Neuronal stem cell (in vitro differentiated cells): ENCODE measurements around the gene CBY3.
"Not testable (repeated sequence)": the region's sequence is repeated elsewhere in the genome, so short reads cannot be mapped to it uniquely, and the experiment has no call there.

ENCODE experiments used
- DNase-seq: peaks from one replicate; pipeline ENCODE4 v3.0.0-alpha.2; 2013; ENCODE audit warnings: low spot score
- H2AFZ ChIP-seq: one replicate; pipeline ENCODE4 v1.6.1; 2013; ENCODE audit warnings: mild to moderate bottlenecking, low read length, inconsistent platforms
- H2AK5ac ChIP-seq: 2 replicates; pipeline ENCODE4 v1.6.1; 2013; ENCODE audit warnings: low read depth, mild to moderate bottlenecking, inconsistent platforms, low read length, moderate library complexity, mixed read lengths
- H2BK120ac ChIP-seq: 2 replicates; pipeline ENCODE4 v1.6.1; 2013; ENCODE audit warnings: low read depth, mild to moderate bottlenecking, inconsistent platforms, low read length, moderate library complexity, mixed read lengths
- H2BK12ac ChIP-seq: one replicate; pipeline ENCODE4 v1.6.1; 2013; ENCODE audit warnings: low read length, inconsistent platforms
- H2BK15ac ChIP-seq: 2 replicates; pipeline ENCODE4 v1.6.1; 2013; ENCODE audit warnings: mild to moderate bottlenecking, low read length, inconsistent platforms, mixed read lengths
- H2BK5ac ChIP-seq: one replicate; pipeline ENCODE4 v1.6.1; 2013; ENCODE audit warnings: inconsistent platforms, mild to moderate bottlenecking, low read length, moderate library complexity
- H3K14ac ChIP-seq: one replicate; pipeline ENCODE4 v1.6.1; 2013; ENCODE audit warnings: low read length, inconsistent platforms
- H3K18ac ChIP-seq: 2 replicates; pipeline ENCODE4 v1.6.1; 2013; ENCODE audit warnings: low read length, inconsistent platforms
- H3K23ac ChIP-seq: 2 replicates; pipeline ENCODE4 v1.6.1; 2013; ENCODE audit warnings: low read depth, mild to moderate bottlenecking, mixed read lengths, low read length, inconsistent platforms; ENCODE audit not compliant: poor library complexity
- H3K27ac ChIP-seq: replicated peaks from 3 replicates; pipeline ENCODE4 v1.5.1; 2013; ENCODE audit warnings: low read length, inconsistent platforms
- H3K27me3 ChIP-seq, 3 experiments: 2 replicates each; pipeline ENCODE4 v1.6.1; 2013; ENCODE audit warnings: low read length in 3 of 3, mild to moderate bottlenecking in 2 of 3, inconsistent platforms in 1 of 3, low read depth in 1 of 3, mixed read lengths in 1 of 3, moderate library complexity in 1 of 3; ENCODE audit not compliant: control insufficient read depth in 3 of 3, insufficient read depth in 3 of 3
- H3K36me3 ChIP-seq, 2 donors: replicated peaks in 1 of 2; 2 replicates each; pipeline ENCODE4 v1.6.1; 2013; ENCODE audit warnings: low read length in 2 of 2; ENCODE audit not compliant: control insufficient read depth in 2 of 2, insufficient read depth in 2 of 2
- H3K4ac ChIP-seq: 2 replicates; pipeline ENCODE4 v1.6.1; 2013; ENCODE audit warnings: inconsistent platforms, mild to moderate bottlenecking, low read length, moderate library complexity
- H3K4me1 ChIP-seq, 2 donors: 1 replicate in 1 of 2; 2 replicates in 1 of 2; pipeline ENCODE4 v1.6.1; 2013; ENCODE audit warnings: low read length in 2 of 2, low read depth in 1 of 2; ENCODE audit not compliant: control insufficient read depth in 2 of 2, insufficient read depth in 1 of 2
- H3K4me2 ChIP-seq: one replicate; pipeline ENCODE4 v1.6.1; 2013; ENCODE audit warnings: mild to moderate bottlenecking, low read length, inconsistent platforms; ENCODE audit not compliant: insufficient read depth, poor library complexity, severe bottlenecking
- H3K4me3 ChIP-seq, 2 donors: 2 replicates each; pipeline ENCODE4 v1.5.1; 2013; ENCODE audit warnings: low read length in 2 of 2, mild to moderate bottlenecking in 2 of 2, inconsistent platforms in 1 of 2, moderate library complexity in 1 of 2
- H3K79me1 ChIP-seq: one replicate; pipeline ENCODE4 v1.6.1; 2013; ENCODE audit warnings: low read depth, mild to moderate bottlenecking, inconsistent platforms, low read length, moderate library complexity
- H3K9ac ChIP-seq: one replicate; pipeline ENCODE4 v1.6.1; 2013; ENCODE audit warnings: mild to moderate bottlenecking, low read depth, low read length, inconsistent platforms; ENCODE audit not compliant: poor library complexity
- H3K9me3 ChIP-seq, 2 donors: replicated peaks in 1 of 2; 2 replicates each; pipeline versions ENCODE3 to v1.6.1; 2013; ENCODE audit warnings: low read length in 2 of 2, mild to moderate bottlenecking in 2 of 2, inconsistent platforms in 1 of 2, low read depth in 1 of 2, mixed read lengths in 1 of 2, moderate library complexity in 1 of 2; ENCODE audit not compliant: control insufficient read depth in 2 of 2, insufficient read depth in 1 of 2
- H4K8ac ChIP-seq: one replicate; pipeline ENCODE4 v1.6.1; 2013; ENCODE audit warnings: low read depth, mild to moderate bottlenecking, inconsistent platforms, low read length, moderate library complexity
- H4K91ac ChIP-seq: one replicate; pipeline ENCODE4 v1.6.1; 2013; ENCODE audit warnings: low read length, low read depth, mild to moderate bottlenecking, inconsistent platforms; ENCODE audit not compliant: poor library complexity
- WGBS, 2 donors: extraction: QIAGEN DNeasy Blood & Tissue Kit; methylation state at CpG; one replicate each; pipeline ENCODE4 v1.1.7; 2013; ENCODE audit warnings: missing lambda C conversion rate in 2 of 2, mixed read lengths in 1 of 2; ENCODE audit not compliant: insufficient read length in 2 of 2, insufficient replicate concordance in 1 of 2; ENCODE audit errors: extremely low coverage in 2 of 2; 5-methylcytosine and 5-hydroxymethylcytosine counted together

CBY3 gene

DNA sequence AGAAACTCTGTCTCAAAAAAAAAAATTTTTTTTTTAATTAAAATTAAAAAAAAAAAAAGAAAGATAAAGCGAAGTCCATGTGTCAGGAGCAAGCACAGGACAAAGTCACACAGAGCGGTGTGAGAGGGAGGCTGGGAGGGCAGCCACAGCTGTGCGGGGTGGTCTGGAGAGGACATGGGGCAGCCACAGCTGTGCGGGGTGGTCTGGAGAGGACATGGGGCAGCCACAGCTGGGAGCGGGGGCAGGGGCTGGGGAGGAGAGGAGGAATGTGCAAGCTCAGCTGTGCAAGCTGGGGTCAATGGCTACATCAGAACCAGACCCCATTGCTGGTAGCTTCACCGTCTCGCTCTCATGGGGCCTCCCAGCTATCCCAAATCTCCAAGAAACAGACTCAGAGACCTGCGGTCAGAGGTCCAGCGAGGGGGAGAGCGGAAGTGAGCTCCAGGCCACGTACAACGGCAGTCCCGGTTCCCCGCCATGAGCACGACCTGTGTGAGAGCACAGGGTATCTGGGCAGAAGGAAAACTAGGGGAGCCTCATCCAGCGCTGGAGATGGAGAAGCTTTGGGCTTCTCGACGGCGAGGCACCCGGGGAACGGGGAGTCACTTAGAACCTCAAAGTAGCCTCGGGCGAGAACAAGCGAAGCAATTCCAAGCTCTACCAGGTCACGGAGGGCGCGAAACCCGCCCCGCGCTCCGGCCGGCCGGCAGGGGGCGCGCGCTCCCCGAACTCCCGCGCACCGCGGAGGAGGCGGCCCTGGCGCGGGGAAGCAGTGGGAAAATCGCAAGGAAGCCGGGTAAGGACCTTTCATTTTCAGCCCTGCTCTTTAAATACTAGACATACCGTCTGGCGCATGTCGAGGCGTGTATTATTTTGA, 23.3 kb downstream of the CBY3 start:
- H3K4me3 ChIP-seq, H3K4me1 ChIP-seq, DNase-seq, H3K9ac ChIP-seq, H3K27me3 ChIP-seq, H3K79me1 ChIP-seq, H3K14ac ChIP-seq, H3K23ac ChIP-seq, H3K36me3 ChIP-seq, H2BK5ac ChIP-seq, H3K18ac ChIP-seq, H2BK15ac ChIP-seq, H2AK5ac ChIP-seq, H3K4me2 ChIP-seq, H3K9me3 ChIP-seq, H3K27ac ChIP-seq, H3K4ac ChIP-seq, H4K8ac ChIP-seq, H4K91ac ChIP-seq, H2BK120ac ChIP-seq, H2BK12ac ChIP-seq: not testable (repeated sequence)
- no CpG with 5 or more reads among the region's 50 CpGs for WGBS, 2 donors
- H2AFZ ChIP-seq = peak overlapping the region; percentile 56

DNA sequence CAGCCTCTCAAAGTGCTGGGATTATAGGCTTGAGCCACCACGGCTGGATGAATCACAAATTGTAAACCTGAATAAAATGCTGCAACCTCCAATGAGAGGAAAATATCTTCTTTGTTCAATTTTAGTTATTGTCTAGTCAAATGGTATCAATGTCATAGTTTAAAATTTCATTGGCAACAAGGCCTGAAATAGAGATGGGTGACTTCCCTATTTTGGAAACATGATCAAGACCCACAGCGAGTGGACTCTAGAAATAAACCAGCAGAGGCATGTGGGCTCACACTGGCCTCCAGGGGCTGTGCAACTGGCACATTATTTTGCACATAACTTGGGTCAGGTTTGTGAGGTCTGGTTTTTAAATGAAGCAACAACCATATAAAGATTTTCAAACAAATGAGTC, 27.7 kb downstream of the CBY3 start:
- H3K9me3 ChIP-seq, H2BK5ac ChIP-seq, DNase-seq, H3K27me3 ChIP-seq, H3K4me1 ChIP-seq, H3K9ac ChIP-seq, H4K91ac ChIP-seq, H3K36me3 ChIP-seq, H3K14ac ChIP-seq, H2AFZ ChIP-seq, H2BK12ac ChIP-seq, H2BK15ac ChIP-seq, H3K79me1 ChIP-seq, H2AK5ac ChIP-seq, H4K8ac ChIP-seq, H3K4me2 ChIP-seq, H2BK120ac ChIP-seq, H3K4ac ChIP-seq, H3K4me3 ChIP-seq, H3K18ac ChIP-seq, H3K27ac ChIP-seq, H3K23ac ChIP-seq: not testable (repeated sequence)
- no CpG with 5 or more reads among the region's 2 CpGs for WGBS, 2 donors

DNA sequence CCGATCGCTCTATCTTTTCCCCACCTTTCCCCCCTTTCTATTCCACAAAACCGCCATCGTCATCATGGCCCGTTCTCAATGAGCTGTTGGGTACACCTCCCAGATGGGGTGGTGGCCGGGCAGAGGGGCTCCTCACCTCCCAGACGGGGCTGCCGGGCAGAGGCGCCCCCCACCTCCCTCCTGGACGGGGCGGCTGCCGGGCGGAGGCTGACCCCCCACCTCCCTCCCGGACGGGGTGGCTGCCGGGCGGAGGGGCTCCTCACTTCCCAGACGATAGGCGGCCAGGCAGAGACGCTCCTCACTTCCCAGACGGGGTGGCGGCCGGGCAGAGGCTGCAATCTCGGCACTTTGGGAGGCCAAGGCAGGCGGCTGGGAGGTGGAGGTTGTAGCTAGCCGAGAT, 30.6 kb downstream of the CBY3 start:
- H3K4me1 ChIP-seq, H4K91ac ChIP-seq, H2AK5ac ChIP-seq, H2BK5ac ChIP-seq, H3K4me3 ChIP-seq, H3K18ac ChIP-seq, H4K8ac ChIP-seq, H3K9ac ChIP-seq, H3K27me3 ChIP-seq, H2BK120ac ChIP-seq, DNase-seq, H3K4me2 ChIP-seq, H3K23ac ChIP-seq, H3K27ac ChIP-seq, H3K9me3 ChIP-seq, H3K14ac ChIP-seq, H3K36me3 ChIP-seq, H2AFZ ChIP-seq, H2BK15ac ChIP-seq, H2BK12ac ChIP-seq, H3K79me1 ChIP-seq, H3K4ac ChIP-seq: not testable (repeated sequence)
- WGBS, 2 donors = no CpG with 5 or more reads among the region's 26 CpGs

DNA sequence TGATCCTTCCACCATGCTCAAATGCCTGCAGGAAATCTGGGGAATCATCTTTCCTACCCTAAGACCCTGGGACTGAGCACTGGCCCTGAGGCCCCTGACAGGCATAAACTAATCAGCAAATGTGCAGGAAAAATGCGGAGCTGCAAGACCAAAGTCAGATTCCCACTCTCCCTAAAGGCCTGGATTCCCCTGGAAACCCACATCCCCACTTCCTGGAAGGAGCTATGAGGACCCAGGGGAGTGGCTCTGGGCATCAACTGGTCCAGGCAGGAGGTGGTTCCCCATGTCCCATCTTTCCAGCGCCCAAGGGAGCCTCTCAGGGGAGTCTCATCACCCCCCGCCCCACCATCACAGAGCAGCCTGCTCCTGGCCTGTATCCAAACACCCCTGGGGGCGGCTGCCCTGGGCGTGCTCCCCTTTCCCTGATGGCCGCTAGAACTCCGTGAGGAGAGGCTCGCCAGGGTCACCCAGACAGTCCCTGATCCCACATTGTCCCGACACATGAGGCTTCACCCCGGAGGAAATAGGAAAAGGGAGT, 31.6 kb downstream of the CBY3 start:
- not testable (repeated sequence) for H3K4me3 ChIP-seq, H3K18ac ChIP-seq, H3K9me3 ChIP-seq, DNase-seq, H3K4me1 ChIP-seq, H3K36me3 ChIP-seq, H3K4me2 ChIP-seq, H3K27me3 ChIP-seq, H3K14ac ChIP-seq, H3K79me1 ChIP-seq, H2BK15ac ChIP-seq, H2BK12ac ChIP-seq, H3K27ac ChIP-seq, H2AK5ac ChIP-seq, H3K4ac ChIP-seq, H2BK120ac ChIP-seq, H3K23ac ChIP-seq, H4K8ac ChIP-seq, H4K91ac ChIP-seq, H3K9ac ChIP-seq
- Histone ChIP-seq H2AFZ (peak overlapping the region; percentile 7), H2BK5ac (peak overlapping the region; percentile 13)
- WGBS, 2 donors = no CpG with 5 or more reads among the region's 10 CpGs
